ENCODE data around the gene DNAI4. TPM values are rescaled to one million over a fixed set of nuclear protein-coding genes. Genes with fewer than 3 reads are reported as not detected.
A peak's percentile ranks its signal among the peaks of the same experiment; 100 is the strongest.

Gene DNAI4
- polyA plus RNA-seq, 1 of the 3 experiments (the other 2 are of a cell fraction): 1.3 TPM

DNA sequence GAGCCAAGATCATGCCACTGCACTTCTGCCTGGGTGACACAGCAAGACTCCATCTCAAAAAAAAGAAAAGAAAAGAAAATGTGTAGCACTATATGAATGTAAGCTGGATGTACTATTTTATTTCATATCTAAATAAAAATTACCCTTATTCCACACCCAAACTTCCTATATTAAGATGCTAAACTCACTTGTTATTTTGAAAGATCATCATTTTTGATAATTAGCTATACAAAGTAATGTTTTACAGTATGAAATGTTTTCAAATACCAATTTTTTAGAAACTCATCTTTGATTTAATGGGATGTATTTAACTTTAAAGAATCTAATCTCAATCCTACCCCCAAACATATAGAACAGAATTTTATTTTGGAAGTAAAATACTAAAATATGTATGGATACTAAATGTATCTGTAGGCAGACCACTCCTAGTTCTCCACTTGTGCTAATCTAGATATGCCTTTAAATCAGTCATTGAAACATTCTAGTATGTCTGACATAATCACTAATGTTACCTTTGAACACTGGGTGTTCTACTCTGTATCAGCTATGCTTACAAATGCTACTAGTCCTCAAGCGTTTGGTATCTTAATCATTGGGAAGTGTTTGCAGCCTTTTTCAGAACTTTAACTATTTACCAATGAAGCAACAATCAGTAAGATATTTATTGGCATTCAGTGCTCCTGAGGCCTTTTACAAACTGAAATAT is 13.0 kb upstream of the DNAI4 start:
- H3F3A ChIP-seq (replicated peaks; ENCODE audit: insufficient read depth): peaks cover 27% of the 10 kb centered on the region
- no peak for DNase-seq
- H3K27ac ChIP-seq (ENCODE audit: low read depth in 2 of 2, low read length in 1 of 2): peak overlapping the region in 1 of 2 experiments; percentile 65; a peak in 3 of 4 replicates
- no peak overlapping the region for H2AFZ ChIP-seq (ENCODE audit: low read depth)
- peaks cover 10 to 26% of the 10 kb centered on the region in 2 experiments for H3K4me1 ChIP-seq (ENCODE audit: control insufficient read depth in 1 of 2, insufficient read depth in 2 of 2, low read depth in 1 of 2, low read length in 1 of 2)
- no peak overlapping the region for H3K4me2 ChIP-seq
- H3K27me3 ChIP-seq (ENCODE audit: insufficient read depth): no peaks in the 10 kb centered on the region
- no peak overlapping the region for H3K9ac ChIP-seq
- peaks cover 35% of the 10 kb centered on the region for H4K20me1 ChIP-seq (ENCODE audit: insufficient read depth)
- H3K4me3 ChIP-seq (ENCODE audit: low read depth in 2 of 2, low read length in 1 of 2): no peak overlapping the region
- WGBS (ENCODE audit: low lambda C conversion rate): 23% methylated on average over 1 of the region's 1 CpG
- ChIA-PET POLR2A (no interaction called here), CTCF (interaction anchor here (0.7 to 2.5 kb wide), 3 partner anchors 9 to 18 kb away, joined by 3 to 5 read pairs (median 3); no protein-coding TSS in a partner anchor)
- peaks cover 100% of the 10 kb centered on the region for H3K79me2 ChIP-seq (ENCODE audit: insufficient read depth)
- H3K36me3 ChIP-seq (replicated peaks in 1 of 2; ENCODE audit: control insufficient read depth in 1 of 2, insufficient read depth in 2 of 2, low read length in 1 of 2): peaks cover 21 to 28% of the 10 kb centered on the region in 2 experiments
- no peaks in the 10 kb centered on the region for H3K9me2 ChIP-seq
- H3K9me3 ChIP-seq: no peaks in the 10 kb centered on the region
- TF ChIP-seq MEF2A (IDR thresholded peaks at IDR 0.05; ENCODE audit: borderline replicate concordance, low read depth) (no peak), TCF12 (IDR thresholded peaks at IDR 0.05) (no peak), SIN3A (IDR thresholded peaks at IDR 0.05; ENCODE audit: borderline replicate concordance, low read depth, low read length) (no peak), RXRA (IDR thresholded peaks at IDR 0.05; ENCODE audit: borderline replicate concordance, low read depth) (no peak), GABPA (IDR thresholded peaks at IDR 0.05; ENCODE audit: low read depth) (no peak), TEAD4 (IDR thresholded peaks at IDR 0.05; ENCODE audit: borderline replicate concordance, insufficient read depth) (no peak), TAF1 (IDR thresholded peaks at IDR 0.05; ENCODE audit: borderline replicate concordance, low read depth, low read length) (no peak), FOSL2 (IDR thresholded peaks at IDR 0.05; ENCODE audit: borderline replicate concordance, low read depth) (no peak), FOXJ3 (CRISPR knock-in tag; IDR thresholded peaks at IDR 0.05) (no peak), FOXM1 (IDR thresholded peaks at IDR 0.05; ENCODE audit: low read depth) (no peak), POLR2AphosphoS5 (IDR thresholded peaks at IDR 0.05; ENCODE audit: low read depth, low read length) (no peak), GATA2 (CRISPR knock-in tag; IDR thresholded peaks at IDR 0.05) (no peak), NRF1 (IDR thresholded peaks at IDR 0.05; ENCODE audit: low read depth, low read length) (no peak)
- TF ChIP-seq, protein P1, sequence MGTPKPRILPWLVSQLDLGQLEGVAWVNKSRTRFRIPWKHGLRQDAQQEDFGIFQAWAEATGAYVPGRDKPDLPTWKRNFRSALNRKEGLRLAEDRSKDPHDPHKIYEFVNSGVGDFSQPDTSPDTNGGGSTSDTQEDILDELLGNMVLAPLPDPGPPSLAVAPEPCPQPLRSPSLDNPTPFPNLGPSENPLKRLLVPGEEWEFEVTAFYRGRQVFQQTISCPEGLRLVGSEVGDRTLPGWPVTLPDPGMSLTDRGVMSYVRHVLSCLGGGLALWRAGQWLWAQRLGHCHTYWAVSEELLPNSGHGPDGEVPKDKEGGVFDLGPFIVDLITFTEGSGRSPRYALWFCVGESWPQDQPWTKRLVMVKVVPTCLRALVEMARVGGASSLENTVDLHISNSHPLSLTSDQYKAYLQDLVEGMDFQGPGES (IDR thresholded peaks at IDR 0.05; ENCODE audit: low read depth, low read length): no peak
- TF ChIP-seq, protein P2, sequence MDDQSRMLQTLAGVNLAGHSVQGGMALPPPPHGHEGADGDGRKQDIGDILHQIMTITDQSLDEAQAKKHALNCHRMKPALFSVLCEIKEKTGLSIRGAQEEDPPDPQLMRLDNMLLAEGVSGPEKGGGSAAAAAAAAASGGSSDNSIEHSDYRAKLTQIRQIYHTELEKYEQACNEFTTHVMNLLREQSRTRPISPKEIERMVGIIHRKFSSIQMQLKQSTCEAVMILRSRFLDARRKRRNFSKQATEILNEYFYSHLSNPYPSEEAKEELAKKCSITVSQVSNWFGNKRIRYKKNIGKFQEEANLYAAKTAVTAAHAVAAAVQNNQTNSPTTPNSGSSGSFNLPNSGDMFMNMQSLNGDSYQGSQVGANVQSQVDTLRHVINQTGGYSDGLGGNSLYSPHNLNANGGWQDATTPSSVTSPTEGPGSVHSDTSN (IDR thresholded peaks at IDR 0.05): no peak
